Smooth muscle cell (in vitro differentiated cells): ENCODE results near the gene NCAPH2. TPM values are rescaled to one million over a fixed set of nuclear protein-coding genes. Genes with fewer than 3 reads are reported as not detected.
A peak's percentile ranks its signal among the peaks of the same experiment; 100 is the strongest.

Source experiments
- DNase-seq: peaks from one replicate; lab custom pipeline; 2025; ENCODE audit not compliant: unreplicated experiment; lab: John Stamatoyannopoulos, UW
- H2AFZ ChIP-seq: fragments of 200-600 bp; sonication (generic); 2 replicates; pipeline ENCODE4 v1.6.0; 2016; ENCODE audit warnings: antibody characterized with exemption, low read depth, mild to moderate bottlenecking
- H3F3A ChIP-seq: fragments of 200-600 bp; sonication (generic); 2 replicates; pipeline ENCODE4 v1.6.0; 2017; ENCODE audit warnings: antibody characterized with exemption, low read depth
- H3K27ac ChIP-seq: fragments of 200-600 bp; sonication (generic); 2 replicates; pipeline ENCODE4 v1.5.1; 2016; ENCODE audit warnings: low read depth, mild to moderate bottlenecking
- H3K27me3 ChIP-seq: fragments of 200-600 bp; sonication (generic); 2 replicates; pipeline ENCODE4 v1.6.1; 2016; ENCODE audit warnings: low read depth, mild to moderate bottlenecking
- H3K36me3 ChIP-seq: fragments of 200-600 bp; sonication (generic); 2 replicates; pipeline ENCODE4 v1.5.1; 2016; ENCODE audit warnings: low read depth
- H3K4me1 ChIP-seq: fragments of 200-600 bp; sonication (generic); 2 replicates; pipeline ENCODE4 v1.5.1; 2016; ENCODE audit warnings: low read depth
- H3K4me2 ChIP-seq: fragments of 200-600 bp; sonication (generic); 2 replicates; pipeline ENCODE4 v1.6.0; 2016; ENCODE audit warnings: mild to moderate bottlenecking
- H3K4me3 ChIP-seq: fragments of 200-600 bp; sonication (generic); 2 replicates; pipeline ENCODE4 v1.5.1; 2016; ENCODE audit warnings: mild to moderate bottlenecking
- H3K79me2 ChIP-seq: fragments of 200-600 bp; sonication (generic); 2 replicates; pipeline ENCODE4 v1.6.0; 2016; ENCODE audit warnings: low read depth, mild to moderate bottlenecking
- H3K9ac ChIP-seq: fragments of 200-600 bp; sonication (generic); 2 replicates; pipeline ENCODE4 v1.6.0; 2016; ENCODE audit warnings: low read depth
- H3K9me3 ChIP-seq: fragments of 200-600 bp; sonication (generic); replicated peaks from 2 replicates; pipeline ENCODE4 v1.5.1; 2016; ENCODE audit warnings: low read depth
- H4K20me1 ChIP-seq: fragments of 200-600 bp; sonication (generic); 2 replicates; pipeline ENCODE4 v1.6.0; 2016; ENCODE audit warnings: low read depth
- CTCF ChIP-seq: fragments of 200-600 bp; sonication (generic); IDR thresholded peaks from 2 replicates; pipeline ENCODE4 v1.5.1; 2017; ENCODE audit warnings: borderline replicate concordance, mild to moderate bottlenecking, antibody characterized with exemption; ENCODE audit not compliant: insufficient read depth, poor library complexity, severe bottlenecking
- WGBS: methylation state at CpG from one replicate; pipeline ENCODE4 v1.1.7; 2016; ENCODE audit warnings: low lambda C conversion rate; 5-methylcytosine and 5-hydroxymethylcytosine counted together
- polyA plus RNA-seq: library from polyadenylated mRNA; unstranded; fragments of >200 nt; fragmentation: Nextera tagmentation; extraction: Ambion mirVana; gene quantifications from 2 replicates; pipeline ENCODE4 v1.2.1, GENCODE V29; 2016
- total RNA-seq: library from RNA; depleted of rRNA; stranded (reverse); fragments of >200 nt; gene quantifications from 2 replicates; pipeline ENCODE4 v1.2.3, GENCODE V29; 2014

NCAPH2 gene
- total and polyA plus RNA-seq, 2 experiments from 2014 or later: 24.1 to 45.7 TPM

- no peak for DNase-seq
- H4K20me1 ChIP-seq: no peaks in the 10 kb centered on the region
- peak within 1 kb of the TSS; percentile 85 for H3K4me2 ChIP-seq
- 47% methylated on average over 7 of the region's 10 CpGs for WGBS
- no peaks in the 10 kb centered on the region for H3K79me2 ChIP-seq
- TF ChIP-seq CTCF: peak; percentile 17
- H3F3A ChIP-seq: no peaks in the 10 kb centered on the region
- H3K4me1 ChIP-seq: peaks cover 12% of the 10 kb centered on the region
- no peaks in the 10 kb centered on the region for H3K36me3 ChIP-seq
- no peaks in the 10 kb centered on the region for H3K9me3 ChIP-seq
- no peak within 1 kb of the TSS for H2AFZ ChIP-seq
- H3K9ac ChIP-seq: peak within 1 kb of the TSS; percentile 41
- no peaks in the 10 kb centered on the region for H3K27me3 ChIP-seq
- H3K4me3 ChIP-seq: no peak within 1 kb of the TSS
- peak within 1 kb of the TSS; percentile 47 for H3K27ac ChIP-seq
These were observed 37.7 kb downstream of the NCAPH2 start, which contains the start of gene KLHDC7B for GRCh38 chr22:50545522-50546325. TSS of gene KLHDC7B (plus strand) at chr22:50545899. CDS start at chr22:50546244, 345 bp downstream.

- Histone ChIP-seq H4K20me1 (no peaks in the 10 kb centered on the region), H3K9ac (no peak overlapping the region), H3K4me3 (no peak overlapping the region), H3F3A (no peaks in the 10 kb centered on the region), H3K9me3 (no peaks in the 10 kb centered on the region), H2AFZ (no peak overlapping the region), H3K27ac (no peak overlapping the region), H3K27me3 (no peaks in the 10 kb centered on the region), H3K79me2 (no peaks in the 10 kb centered on the region), H3K4me2 (peak overlapping the region; percentile 85), H3K36me3 (no peaks in the 10 kb centered on the region), H3K4me1 (peaks cover 8% of the 10 kb centered on the region)
- no peak for TF ChIP-seq CTCF
- 97% methylated on average over 51 of the region's 78 CpGs for WGBS
- DNase-seq: no peak
These were observed 38.6 kb downstream of the NCAPH2 start for GRCh38 chr22:50546326-50547262.

- no peak overlapping the region for H3K27ac ChIP-seq
- no peak for DNase-seq
- H4K20me1 ChIP-seq: no peaks in the 10 kb centered on the region
- no peak overlapping the region for H3K4me2 ChIP-seq
- TF ChIP-seq CTCF: no peak
- no peaks in the 10 kb centered on the region for H3K79me2 ChIP-seq
- no peaks in the 10 kb centered on the region for H3K36me3 ChIP-seq
- no peaks in the 10 kb centered on the region for H3F3A ChIP-seq
- no peak overlapping the region for H2AFZ ChIP-seq
- WGBS: 93% methylated on average over 31 of the region's 35 CpGs
- H3K4me1 ChIP-seq: peaks cover 8% of the 10 kb centered on the region
- H3K9ac ChIP-seq: no peak overlapping the region
- no peaks in the 10 kb centered on the region for H3K9me3 ChIP-seq
- H3K4me3 ChIP-seq: no peak overlapping the region
- H3K27me3 ChIP-seq: no peaks in the 10 kb centered on the region
These were observed 39.4 kb downstream of the NCAPH2 start for GRCh38 chr22:50547263-50547985.
